Skin epidermis (tissue), 12 donors: ENCODE results near the gene CD96.
"Not testable (repeated sequence)": the region's sequence is repeated elsewhere in the genome, so short reads cannot be mapped to it uniquely, and the experiment has no call there.

Source experiments
- H3K27ac ChIP-seq, 21 experiments: fragments of 200-600 bp; sonication (generic) in 11 of 21; one replicate each; pipeline ENCODE4 v1.5.0; 2020; ENCODE audit warnings: mild to moderate bottlenecking in 3 of 21, inconsistent platforms in 2 of 21, moderate library complexity in 2 of 21
- H3K4me3 ChIP-seq, 7 experiments: fragments of 200-600 bp; sonication (generic) in 2 of 7; one replicate each; pipeline ENCODE4 v1.5.0; 2020; ENCODE audit warnings: inconsistent platforms in 2 of 7, mild to moderate bottlenecking in 2 of 7, moderate library complexity in 1 of 7

CD96 gene

GRCh38 chr3:111615880-111616279, 73.9 kb downstream of the CD96 start:
- peak overlapping the region in 6 of 21 experiments; percentile 16 to 83 (median 70) for H3K27ac ChIP-seq
- no peak overlapping the region for H3K4me3 ChIP-seq

DNA sequence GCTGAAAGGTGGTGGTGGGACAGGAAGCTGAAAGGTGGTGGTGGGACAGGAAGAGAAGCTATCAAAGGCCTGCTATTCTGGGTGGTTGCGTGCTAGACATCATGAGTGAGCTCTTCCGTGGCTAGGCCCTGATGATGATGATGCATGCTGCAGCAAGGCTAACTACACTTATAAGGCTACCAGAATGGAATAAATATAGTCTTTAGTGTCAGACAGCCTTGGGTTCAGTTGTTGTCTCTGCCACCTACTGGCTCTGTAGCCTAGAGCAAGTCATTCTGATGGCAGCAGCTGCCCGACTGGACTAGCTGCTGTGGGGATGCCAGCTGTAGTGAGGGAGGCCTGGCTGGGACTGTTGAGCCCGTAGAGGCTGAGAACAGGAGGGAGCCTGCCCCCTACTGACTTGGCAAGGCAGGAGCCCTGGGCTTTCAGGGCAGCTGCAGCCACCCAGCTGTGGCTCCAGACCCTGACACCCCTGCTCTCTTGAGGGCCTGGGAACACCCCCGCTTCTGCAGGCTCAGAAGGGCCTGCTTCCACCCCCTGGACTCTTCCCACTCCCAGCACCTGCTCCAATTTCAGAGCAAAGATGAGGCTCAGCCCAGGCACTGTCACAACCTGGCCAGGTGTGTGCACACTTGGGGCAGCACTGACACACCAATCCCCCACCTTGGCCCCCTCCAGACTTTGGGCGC, 74.6 kb downstream of the CD96 start:
- H3K4me3 ChIP-seq, result no peak overlapping the region
- H3K27ac ChIP-seq, result peak overlapping the region in 8 of 21 experiments; percentile 5 to 83 (median 66)

- Histone ChIP-seq H3K4me3 (no peak overlapping the region), H3K27ac (peak overlapping the region in 3 of 21 experiments; percentile 53 to 83 (median 63))
These were observed 75.4 kb downstream of the CD96 start for GRCh38 chr3:111617406-111617805.

DNA sequence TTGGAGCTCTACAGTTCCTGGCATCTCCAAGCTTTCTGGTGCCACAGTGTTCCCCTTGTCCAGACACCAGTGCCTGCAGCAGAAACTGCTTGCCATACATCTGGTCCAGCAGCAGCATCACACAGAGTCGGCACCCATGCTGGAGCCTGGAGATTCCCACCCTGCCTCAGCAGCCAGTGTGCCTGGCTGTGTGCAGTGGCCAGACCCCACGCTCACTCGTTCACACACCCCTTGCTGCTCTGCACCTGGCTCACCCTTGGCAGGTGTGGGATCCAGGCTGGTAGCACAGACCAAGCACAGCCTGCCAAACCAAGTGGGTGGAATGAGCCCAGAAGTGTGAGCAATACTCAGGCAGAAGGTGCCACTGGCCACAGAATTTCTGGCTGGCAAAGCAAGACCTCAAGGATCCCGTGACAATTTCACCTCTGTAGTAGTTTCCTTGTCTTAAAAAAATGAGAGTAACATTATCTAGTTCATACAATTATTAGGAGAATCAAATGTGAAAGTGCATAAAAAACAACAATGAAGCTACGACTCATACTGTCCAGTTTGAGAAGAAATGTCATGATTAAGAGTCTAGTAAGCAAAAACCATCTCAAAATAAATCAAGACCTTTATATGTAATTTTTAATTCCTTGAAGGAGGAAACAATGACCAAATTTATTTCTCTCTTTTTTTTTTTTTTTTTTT, 76.1 kb downstream of the CD96 start:
- H3K27ac ChIP-seq, result peak overlapping the region in 1 of 21 experiments; percentile 83
- H3K4me3 ChIP-seq, result no peak overlapping the region

- no peak overlapping the region for H3K4me3 ChIP-seq
- H3K27ac ChIP-seq, result no peak overlapping the region
These were observed 76.9 kb downstream of the CD96 start for GRCh38 chr3:111618945-111619344.

DNA sequence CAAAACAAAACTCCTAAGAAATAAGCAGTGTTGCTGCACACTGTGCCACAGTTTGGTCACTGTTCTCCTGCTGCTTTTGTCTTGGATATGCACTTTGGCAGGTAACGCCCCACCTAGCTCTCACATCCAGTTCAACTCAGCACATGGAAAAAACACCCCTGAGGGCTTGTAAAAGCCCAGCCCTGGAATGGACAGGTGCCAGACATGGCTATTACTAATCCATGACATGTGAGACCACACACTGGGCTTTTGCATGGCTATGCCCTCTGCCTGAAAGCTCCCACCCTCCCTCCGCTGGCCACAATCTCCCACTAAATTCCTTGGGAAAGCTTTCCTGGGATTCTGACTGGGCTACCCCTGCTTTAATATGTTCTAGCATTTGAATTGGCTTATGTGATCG, 77.8 kb downstream of the CD96 start:
- Histone ChIP-seq H3K4me3 (no peak overlapping the region), H3K27ac (no peak overlapping the region)

DNA sequence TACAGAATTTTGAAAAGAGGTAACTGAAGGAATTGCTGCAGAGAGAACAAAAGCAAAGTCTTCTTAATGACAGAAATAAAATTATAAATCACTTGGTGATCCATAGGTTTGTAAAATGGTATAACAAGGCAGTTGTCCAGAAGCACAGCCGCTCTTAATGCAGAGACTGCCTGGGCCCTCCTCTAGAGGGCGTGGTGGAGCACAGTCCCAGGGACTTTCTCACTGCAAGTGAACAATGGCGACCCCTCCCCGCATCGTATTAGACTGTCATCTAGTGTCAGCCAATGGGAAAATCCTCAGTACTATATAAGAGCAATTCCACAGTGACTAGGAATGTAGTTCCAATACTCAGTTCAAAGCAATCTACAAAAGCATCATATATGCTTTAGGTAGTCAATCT, 79.5 kb downstream of the CD96 start:
- Histone ChIP-seq H3K4me3 (no peak overlapping the region), H3K27ac (no peak overlapping the region)

DNA sequence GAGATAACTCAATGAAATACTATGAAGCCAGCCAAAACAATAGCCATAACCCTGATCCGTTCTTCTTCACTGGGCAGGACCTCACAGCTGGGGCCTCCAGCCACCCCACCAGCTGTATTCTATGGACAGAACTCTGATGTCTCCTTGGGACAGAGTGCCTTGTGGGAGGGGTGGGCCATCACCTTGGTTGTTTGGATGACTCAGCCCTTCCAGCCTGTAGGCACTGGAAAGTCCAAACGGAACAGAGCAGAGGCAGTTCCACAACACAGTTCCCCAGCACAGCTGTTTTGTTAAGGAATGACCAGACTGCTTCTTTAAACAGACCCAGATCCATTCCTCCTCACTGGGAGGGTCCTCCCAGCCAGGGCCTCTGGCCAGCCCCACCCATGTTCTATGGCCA, 85.1 kb downstream of the CD96 start:
- Histone ChIP-seq H3K4me3 (no peak overlapping the region), H3K27ac (no peak overlapping the region)

DNA sequence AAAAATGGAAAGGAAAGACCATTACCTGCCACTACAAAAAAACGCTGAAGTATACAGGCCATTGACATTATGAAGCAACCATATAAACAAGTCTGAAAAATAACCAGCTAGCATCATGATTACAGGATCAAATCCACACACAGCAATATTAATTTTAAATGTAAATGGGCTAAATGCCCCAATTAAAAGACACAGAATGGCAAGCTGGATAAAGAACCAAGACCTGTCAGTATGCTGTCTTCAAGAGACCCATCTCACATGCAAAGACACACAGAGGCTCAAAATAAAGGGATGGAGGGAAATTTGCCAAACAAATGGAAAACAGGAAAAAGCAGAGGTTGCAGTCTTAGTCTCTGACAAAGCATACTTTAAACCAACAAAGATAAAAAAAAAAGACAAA, 87.0 kb downstream of the CD96 start:
- H3K4me3 ChIP-seq, H3K27ac ChIP-seq: not testable (repeated sequence)

DNA sequence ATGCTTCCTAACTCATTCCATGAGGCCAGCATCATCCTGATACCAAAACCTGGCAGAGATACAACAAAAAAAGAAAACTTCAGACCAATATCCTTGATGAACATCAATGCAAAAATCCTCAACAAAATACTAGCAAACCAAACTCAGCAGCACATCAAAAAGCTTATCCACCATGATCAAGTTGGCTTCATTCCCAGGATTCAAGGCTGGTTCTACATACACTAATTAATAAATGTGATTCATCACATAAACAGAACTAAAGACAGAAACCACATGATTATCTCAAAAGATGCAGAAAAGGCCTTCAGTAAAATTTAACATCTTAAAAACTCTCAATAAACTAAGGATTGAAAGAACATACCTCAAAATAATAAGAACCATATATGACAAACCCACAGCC, 88.6 kb downstream of the CD96 start:
- H3K4me3 ChIP-seq, H3K27ac ChIP-seq: not testable (repeated sequence)

GRCh38 chr3:111635403-111635802, 93.4 kb downstream of the CD96 start:
- Histone ChIP-seq H3K27ac (no peak overlapping the region), H3K4me3 (no peak overlapping the region)

- no peak overlapping the region for H3K27ac ChIP-seq
- H3K4me3 ChIP-seq, result no peak overlapping the region
These were observed 94.4 kb downstream of the CD96 start for GRCh38 chr3:111636366-111636885.

GRCh38 chr3:111639316-111639715, 97.3 kb downstream of the CD96 start:
- Histone ChIP-seq H3K27ac (no peak overlapping the region), H3K4me3 (no peak overlapping the region)

DNA sequence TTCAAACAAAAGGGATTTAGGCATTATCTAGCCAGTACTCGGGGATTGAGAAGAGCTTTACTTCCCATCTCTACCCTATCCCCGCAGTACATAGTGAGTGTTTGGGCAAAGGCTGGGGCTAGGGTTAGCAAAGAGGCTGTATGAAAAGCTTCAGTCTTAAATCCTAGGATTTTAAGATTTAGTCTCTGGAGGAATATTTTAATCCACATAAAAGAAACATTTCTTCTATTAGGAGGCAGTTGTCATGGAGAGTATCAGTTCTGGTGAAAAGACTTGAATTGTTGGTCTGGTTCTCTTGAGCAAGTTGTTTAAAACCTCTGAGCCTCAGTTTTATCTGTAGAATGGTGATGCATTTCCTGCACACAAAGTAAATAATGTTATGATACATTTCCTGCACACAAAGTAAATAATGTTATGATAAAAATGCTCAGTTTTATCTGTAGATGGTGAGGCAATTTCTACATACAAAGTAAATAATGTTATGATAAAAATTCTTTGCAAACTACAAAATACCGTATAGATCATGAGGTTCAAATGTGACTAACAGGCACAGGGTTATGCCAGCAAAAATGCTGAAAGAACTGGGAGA, 107.1 kb downstream of the CD96 start:
- Histone ChIP-seq H3K4me3 (no peak overlapping the region), H3K27ac (no peak overlapping the region)

GRCh38 chr3:111650378-111651275, 108.6 kb downstream of the CD96 start:
- H3K27ac ChIP-seq, result no peak overlapping the region
- no peak overlapping the region for H3K4me3 ChIP-seq

DNA sequence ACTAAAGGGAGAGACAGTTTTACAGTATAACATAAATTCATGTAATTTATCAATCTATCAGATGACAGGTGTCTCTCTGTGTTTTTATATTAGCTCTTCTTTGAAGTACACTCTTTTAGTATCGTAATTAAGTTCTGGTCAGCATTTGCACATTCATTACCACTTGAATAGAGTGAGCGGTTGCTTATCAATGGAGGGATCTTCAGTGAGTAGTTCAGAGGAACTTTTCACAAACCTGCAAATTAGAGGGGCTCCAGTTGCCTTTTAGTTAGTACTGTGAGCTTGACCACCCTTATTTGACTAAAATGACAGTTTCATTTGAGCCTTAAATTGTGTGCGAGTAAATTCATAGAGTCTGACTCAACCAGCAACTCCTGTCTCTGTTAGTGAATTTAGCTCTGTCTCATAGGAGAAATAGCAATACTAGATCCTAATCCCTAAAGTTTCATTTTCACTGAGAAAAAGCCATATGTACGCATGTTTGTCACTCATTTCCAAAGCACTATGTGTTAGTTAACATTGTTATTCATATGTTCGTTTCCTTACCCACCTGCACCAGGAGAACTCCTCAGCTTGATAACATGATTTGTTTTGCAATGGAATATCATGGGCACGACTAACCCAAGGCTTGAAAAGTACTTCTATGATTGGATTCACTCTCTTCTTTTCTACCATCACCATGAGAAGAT, 110.6 kb downstream of the CD96 start:
- no peak overlapping the region for H3K27ac ChIP-seq
- H3K4me3 ChIP-seq, result no peak overlapping the region

- no peak overlapping the region for H3K27ac ChIP-seq
- H3K4me3 ChIP-seq, result no peak overlapping the region
These were observed 111.8 kb downstream of the CD96 start for GRCh38 chr3:111653766-111654165.

- no peak overlapping the region for H3K4me3 ChIP-seq
- H3K27ac ChIP-seq, result no peak overlapping the region
These were observed 120.0 kb downstream of the CD96 start for GRCh38 chr3:111662012-111662411.

DNA sequence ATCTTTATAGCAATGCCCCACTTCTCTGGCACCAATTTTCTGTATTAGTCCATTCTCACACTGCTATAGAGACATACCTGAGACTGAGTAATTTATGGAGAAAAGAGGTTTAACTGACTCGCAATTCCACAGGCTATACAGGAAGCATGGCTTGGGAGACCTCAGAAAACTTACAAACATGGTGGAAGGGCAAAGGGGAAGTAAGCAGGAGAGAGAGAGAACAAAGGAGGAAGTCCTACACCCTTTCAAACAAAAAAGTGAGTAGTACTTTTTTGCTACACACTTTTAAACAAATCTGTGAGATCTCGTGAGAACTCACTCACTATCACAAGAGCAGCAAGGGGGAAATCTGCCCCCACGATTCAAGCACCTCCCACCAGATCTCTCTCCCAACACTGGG, 120.9 kb downstream of the CD96 start:
- Histone ChIP-seq H3K27ac (no peak overlapping the region), H3K4me3 (no peak overlapping the region)
